ENCODE measurements around the gene MGAT4A. TPM values are rescaled to one million over a fixed set of nuclear protein-coding genes. Genes with fewer than 3 reads are reported as not detected.

Gene MGAT4A
- total and polyA plus RNA-seq, 2 of the 13 experiments (the other 11 are each of a cell fraction or from before 2014, with no cell fraction given): 47.2 to 90.9 TPM

DNA sequence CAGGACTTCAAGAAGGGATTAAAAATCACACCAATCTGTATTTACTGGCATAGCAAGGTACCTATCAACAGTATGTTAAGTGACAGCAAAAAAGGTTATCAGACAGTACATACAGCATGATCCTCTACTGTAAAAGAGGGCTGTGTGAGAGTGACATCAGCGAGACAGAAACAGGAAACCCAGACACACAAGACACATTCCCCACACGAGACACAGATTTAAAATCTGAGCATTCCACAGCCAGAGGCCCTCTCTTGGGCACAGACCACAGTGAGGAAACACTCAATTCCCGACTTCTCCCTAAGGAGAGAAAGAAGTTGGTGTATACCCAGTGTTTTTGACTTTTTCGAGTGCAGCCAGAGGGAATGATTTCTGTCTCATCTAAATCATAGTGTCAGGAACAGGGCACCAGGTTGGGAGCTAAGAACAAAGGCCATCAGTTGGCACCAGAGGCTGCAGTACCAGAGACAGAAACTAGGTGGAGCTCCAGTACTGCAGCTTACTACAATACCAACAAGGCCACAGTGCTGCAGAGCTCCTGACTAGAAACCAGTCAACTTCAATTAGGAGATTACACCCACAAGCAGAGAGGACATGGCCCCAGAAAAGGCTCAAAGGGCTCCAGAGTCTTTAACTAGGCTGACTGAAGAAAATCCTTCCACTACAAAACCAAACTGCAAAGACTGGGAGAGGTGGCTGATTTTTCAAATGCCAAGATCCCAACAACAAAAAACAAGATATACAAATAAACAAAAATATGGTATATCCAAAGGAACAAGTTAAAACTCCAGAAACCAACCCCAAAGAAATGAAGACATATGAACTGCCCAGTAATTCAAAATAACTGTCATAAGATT lies 81.6 kb downstream of the MGAT4A start (continued):
- TF ChIP-seq ZNF264 (CRISPR knock-in tag; IDR thresholded peaks at IDR 0.05): no peak
- no peak for TF ChIP-seq BORCS8-MEF2B (CRISPR knock-in tag; IDR thresholded peaks at IDR 0.05)
- TF ChIP-seq HMGA1 (CRISPR knock-in tag; conservative IDR thresholded peaks at IDR 0.05): no peak
- TF ChIP-seq ZNF782 (CRISPR knock-in tag; IDR thresholded peaks at IDR 0.05; ENCODE audit: borderline replicate concordance): no peak
- TF ChIP-seq CAMTA2 (CRISPR knock-in tag; IDR thresholded peaks at IDR 0.05; ENCODE audit: borderline replicate concordance): no peak
- TF ChIP-seq, protein P1, sequence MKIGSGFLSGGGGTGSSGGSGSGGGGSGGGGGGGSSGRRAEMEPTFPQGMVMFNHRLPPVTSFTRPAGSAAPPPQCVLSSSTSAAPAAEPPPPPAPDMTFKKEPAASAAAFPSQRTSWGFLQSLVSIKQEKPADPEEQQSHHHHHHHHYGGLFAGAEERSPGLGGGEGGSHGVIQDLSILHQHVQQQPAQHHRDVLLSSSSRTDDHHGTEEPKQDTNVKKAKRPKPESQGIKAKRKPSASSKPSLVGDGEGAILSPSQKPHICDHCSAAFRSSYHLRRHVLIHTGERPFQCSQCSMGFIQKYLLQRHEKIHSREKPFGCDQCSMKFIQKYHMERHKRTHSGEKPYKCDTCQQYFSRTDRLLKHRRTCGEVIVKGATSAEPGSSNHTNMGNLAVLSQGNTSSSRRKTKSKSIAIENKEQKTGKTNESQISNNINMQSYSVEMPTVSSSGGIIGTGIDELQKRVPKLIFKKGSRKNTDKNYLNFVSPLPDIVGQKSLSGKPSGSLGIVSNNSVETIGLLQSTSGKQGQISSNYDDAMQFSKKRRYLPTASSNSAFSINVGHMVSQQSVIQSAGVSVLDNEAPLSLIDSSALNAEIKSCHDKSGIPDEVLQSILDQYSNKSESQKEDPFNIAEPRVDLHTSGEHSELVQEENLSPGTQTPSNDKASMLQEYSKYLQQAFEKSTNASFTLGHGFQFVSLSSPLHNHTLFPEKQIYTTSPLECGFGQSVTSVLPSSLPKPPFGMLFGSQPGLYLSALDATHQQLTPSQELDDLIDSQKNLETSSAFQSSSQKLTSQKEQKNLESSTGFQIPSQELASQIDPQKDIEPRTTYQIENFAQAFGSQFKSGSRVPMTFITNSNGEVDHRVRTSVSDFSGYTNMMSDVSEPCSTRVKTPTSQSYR (CRISPR knock-in tag; IDR thresholded peaks at IDR 0.05; ENCODE audit: borderline replicate concordance): no peak
- no peak for TF ChIP-seq HDAC6 (IDR thresholded peaks at IDR 0.05; ENCODE audit: low read depth, low read length)
- TF ChIP-seq ZKSCAN8 (CRISPR knock-in tag; IDR thresholded peaks at IDR 0.05; ENCODE audit: borderline replicate concordance): no peak
- no peak for TF ChIP-seq CENPT (CRISPR knock-in tag; IDR thresholded peaks at IDR 0.05; ENCODE audit: low read depth)
- TF ChIP-seq RARA (CRISPR knock-in tag; IDR thresholded peaks at IDR 0.05): no peak; the same call in 1 of the 2 replicates
- TF ChIP-seq TARDBP (CRISPR knock-in tag; IDR thresholded peaks at IDR 0.05): 0 out of 2 replicates have a peak, but pooled peaks have one; percentile 41
- TF ChIP-seq GTF2F1 (IDR thresholded peaks at IDR 0.05; ENCODE audit: low read length): no peak
- TF ChIP-seq CHD2 (IDR thresholded peaks at IDR 0.05; ENCODE audit: low read depth, low read length): no peak
- no peak for TF ChIP-seq NFE2 (CRISPR knock-in tag; IDR thresholded peaks at IDR 0.05)
- TF ChIP-seq ADNP (CRISPR knock-in tag; IDR thresholded peaks at IDR 0.05): no peak
- TF ChIP-seq ZNF121 (CRISPR knock-in tag; IDR thresholded peaks at IDR 0.05): no peak
- TF ChIP-seq ZNF678 (CRISPR knock-in tag; IDR thresholded peaks at IDR 0.05): no peak
- no peak for TF ChIP-seq ZBTB7B (CRISPR knock-in tag; IDR thresholded peaks at IDR 0.05)
- TF ChIP-seq ATF5 (CRISPR knock-in tag; IDR thresholded peaks at IDR 0.05; ENCODE audit: low read depth): no peak
- TF ChIP-seq EEA1 (CRISPR knock-in tag; IDR thresholded peaks at IDR 0.05; ENCODE audit: borderline replicate concordance): no peak
- no peak for TF ChIP-seq ZNF44 (CRISPR knock-in tag; IDR thresholded peaks at IDR 0.05)
- TF ChIP-seq CBX5 (CRISPR knock-in tag; IDR thresholded peaks at IDR 0.05; ENCODE audit: borderline replicate concordance): no peak
- TF ChIP-seq SP1 (IDR thresholded peaks at IDR 0.05): no peak
- no peak for TF ChIP-seq SP1 (CRISPR knock-in tag; IDR thresholded peaks at IDR 0.05)
- TF ChIP-seq NCOA5 (CRISPR knock-in tag; IDR thresholded peaks at IDR 0.05): no peak
